GM18520 (cell line): Measurements from ENCODE around the gene FAM114A1.

Experiments
- ATAC-seq: cut with Tn5 transposase; IDR thresholded peaks from one replicate; pipeline ENCODE4 v1.9.1; 2021; ENCODE audit not compliant: unreplicated experiment

Gene FAM114A1

DNA sequence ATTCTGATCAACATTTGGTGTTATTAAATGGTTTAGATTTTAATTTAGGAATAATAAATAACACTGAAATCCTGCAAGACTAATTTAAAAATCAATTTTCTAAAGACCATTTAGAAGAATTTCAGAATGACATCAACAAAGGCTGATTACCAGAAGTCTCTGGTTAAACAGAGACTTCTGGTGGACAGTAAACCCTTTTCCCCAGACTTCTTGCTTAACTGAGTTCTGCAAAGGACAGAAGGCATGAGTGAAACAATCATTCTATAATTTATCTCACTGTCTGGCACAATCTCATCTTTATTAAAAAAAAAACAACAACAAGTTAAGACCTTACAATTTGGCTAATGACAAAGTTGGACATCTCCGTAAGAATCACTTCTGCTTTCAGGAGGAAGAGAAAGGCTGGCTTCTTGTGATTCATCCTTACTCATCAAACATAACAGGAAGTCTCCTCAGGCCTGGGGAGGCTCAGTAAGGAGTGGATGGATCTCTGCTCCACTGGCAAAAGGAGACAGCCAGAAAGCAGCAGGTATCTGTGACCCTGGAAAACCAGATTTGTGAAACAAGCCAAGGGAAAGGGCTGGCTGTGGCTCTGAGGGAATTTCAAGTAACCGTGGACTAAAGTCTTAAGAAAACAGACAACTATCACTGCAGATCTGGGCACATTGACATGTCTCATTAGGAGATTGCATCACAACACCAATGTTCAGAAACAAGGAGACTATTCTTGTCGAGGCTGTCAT lies 10.1 kb upstream of the FAM114A1 start:
- peak; percentile 44 for ATAC-seq

DNA sequence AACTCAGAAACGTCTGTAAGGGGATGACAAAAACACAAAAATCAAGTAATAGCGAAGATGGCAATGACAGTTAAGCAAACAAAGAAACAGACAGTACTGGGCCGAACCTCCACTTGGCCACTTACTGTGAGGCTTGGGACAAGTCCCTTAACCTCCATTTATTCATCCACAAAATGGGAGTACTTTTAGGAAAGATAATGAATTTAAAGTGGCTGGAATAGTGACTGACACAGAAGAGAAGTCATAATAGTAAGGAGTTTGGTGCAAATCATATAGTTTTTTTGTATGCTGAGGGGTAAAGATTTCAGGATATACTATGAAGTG lies 9.5 kb upstream of the FAM114A1 start:
- ATAC-seq, result no peak

DNA sequence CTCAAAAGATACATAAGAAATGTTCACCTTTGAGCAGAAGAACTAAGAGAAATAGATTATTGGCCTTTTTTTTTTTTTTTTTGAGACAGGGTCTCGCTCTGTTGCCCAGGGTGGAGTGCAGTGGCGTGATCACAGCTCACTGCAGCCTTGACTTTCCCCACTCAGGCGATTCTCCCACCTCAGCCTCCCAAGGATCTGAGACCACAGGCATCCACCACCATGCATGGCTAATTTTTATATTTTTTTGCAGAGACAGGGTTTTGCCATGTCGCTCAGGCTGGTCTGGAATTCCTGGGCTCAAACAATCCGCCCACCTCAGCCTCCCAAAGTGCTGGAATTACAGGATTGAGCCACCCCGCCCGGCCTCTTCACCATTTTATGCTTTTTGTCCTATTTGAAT lies 8.1 kb upstream of the FAM114A1 start:
- ATAC-seq, result no peak

DNA sequence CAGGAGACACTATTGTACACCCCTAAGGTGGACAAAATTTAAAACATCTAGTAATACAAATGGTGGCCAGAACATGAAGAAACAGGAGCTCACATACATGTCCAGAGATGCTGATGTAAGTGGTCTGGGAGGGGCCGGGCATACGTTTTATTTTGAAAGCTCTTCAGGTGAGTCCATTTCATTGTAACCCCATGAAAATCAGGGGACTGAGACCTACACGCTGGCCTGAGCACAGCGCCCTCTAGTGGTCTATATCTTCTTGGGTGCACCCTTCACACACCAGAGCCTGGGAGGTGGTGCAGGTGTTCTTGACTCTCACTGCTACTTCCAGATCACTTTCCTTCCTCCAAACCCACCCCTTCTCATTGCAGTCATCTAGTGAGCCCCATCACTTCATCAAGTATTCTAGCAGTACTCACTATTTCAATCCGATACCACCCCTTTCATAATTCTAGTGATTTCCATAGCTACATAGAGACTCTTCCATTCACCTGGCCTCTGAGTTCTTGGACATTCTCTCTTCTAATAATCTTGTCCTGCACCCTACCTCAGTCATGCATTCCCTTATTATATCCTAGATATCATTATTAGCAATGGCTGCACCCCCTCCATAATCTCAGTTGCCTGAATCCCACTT lies 6.7 kb upstream of the FAM114A1 start:
- ATAC-seq, result peak; percentile 30

DNA sequence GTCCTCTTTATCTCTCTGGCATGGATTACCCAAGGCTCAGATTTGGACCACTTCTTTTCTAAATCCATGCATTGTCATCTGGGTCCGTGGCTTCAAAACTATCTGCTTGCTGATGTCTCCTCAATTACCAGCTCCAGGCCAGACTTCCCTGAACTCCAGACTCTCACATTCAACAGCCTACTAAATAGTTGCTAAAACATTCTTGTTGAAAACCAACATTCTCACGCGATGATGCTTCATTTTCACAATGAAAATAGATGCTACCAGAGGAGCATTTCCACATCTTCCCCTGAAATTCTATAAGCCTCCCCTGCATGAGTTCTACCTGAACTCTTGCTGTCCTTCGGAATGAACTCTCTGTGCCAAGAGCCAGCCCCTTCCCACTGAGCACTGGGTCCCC lies 5.8 kb upstream of the FAM114A1 start:
- no peak for ATAC-seq

DNA sequence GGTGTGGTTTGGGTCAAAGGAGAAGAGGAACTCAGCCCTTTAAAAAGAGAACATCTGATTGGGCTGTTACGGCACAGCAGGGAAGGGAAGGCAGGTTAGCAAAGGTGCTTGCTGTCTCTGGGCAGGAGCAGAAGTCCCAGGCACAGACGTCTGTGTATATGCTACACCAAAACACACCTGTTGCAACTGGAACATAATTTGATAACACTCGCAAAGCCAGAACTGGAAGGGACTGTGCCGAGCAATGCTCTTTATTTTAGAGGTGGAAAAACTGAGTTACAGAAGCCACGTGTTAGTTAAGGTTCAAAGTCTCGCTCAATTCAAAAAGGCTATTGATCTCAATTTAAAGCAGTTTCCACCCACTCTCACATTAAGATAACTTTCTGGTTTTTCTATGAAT lies 2.2 kb upstream of the FAM114A1 start:
- no peak for ATAC-seq

DNA sequence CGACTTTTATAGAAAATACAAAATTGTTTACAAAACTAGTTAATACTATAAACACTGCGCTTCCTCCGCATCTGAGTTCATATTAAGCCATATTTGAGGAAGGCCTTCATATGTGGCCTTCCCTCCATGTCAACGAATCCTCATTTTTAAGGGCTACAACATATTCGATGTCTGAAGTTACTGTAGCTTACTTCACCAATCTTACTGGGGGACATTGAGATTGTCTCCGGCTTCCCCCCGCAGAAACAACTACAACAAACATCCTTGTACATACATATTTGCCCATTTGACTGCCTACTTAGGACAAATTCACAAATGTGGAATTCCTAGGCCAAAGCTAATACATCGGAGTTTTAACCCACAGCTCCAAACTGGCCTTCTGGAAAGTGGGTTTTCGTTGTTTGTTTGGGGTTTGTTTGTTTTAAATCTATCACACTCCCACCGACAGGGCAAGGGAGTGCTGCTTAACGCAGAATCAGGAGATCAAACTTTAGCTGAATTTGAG lies 581 bp upstream of the FAM114A1 start:
- no peak for ATAC-seq

DNA sequence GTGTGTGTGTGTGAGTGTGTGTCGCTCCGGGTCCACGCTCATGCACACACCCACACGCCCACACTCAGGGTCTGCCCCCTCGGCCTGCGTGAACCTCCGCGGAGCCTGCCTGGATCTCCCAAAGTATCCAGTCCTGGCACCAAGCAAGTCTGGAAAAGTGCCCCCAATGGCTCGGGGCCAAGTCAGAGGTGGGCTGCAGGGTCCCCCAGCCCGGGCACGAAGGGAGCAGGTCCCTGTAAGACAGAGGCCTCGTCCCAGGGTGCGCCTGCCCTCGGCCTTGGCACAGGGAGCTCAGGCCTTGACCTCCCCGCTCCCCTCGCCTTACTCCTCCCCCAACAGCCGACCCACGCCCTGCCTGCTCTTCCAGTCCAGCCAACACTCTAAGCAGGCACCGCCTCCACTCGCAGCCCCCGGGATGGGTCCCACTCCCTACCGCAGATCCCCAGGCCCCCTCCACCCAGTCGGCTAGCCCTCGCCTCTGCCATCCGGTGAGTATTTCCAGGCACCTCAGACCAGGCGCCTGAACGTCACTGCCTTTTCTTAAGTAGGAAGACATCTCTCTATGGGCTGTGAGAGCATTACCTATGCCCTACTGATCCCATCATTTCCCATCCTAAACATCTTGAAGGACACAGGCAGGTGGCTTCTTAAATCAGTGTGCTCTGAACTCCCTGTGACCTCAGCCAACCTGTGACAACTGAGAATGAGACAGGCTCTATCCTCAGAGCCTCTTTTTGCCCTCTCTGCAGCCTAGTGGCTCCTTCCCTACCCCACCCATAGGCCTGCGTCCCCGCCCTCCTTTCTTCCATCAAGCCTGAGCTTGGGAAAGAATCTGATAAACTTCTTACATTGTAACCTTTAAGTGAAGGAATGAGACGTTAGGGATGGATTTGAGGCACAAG lies 704 bp downstream of the FAM114A1 start:
- ATAC-seq, result no peak

DNA sequence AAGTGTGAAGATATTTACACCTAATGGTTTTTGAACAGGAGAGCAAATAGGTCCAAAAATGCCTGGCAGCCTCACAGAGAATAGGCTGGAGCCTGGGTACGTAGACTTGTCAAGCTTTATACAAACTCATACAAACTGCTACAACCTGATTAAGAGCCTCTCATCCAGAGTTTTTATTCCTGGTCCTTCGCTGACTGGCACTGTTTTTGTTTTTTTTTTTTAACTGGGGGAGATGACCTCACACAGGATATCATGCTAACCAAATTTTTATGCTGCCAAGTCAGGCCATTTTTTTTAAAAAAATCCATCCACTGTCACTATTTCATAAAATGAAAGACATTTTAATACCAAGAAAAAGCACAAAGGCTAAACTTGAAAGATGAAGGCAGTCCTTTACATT lies 1.9 kb downstream of the FAM114A1 start:
- no peak for ATAC-seq

DNA sequence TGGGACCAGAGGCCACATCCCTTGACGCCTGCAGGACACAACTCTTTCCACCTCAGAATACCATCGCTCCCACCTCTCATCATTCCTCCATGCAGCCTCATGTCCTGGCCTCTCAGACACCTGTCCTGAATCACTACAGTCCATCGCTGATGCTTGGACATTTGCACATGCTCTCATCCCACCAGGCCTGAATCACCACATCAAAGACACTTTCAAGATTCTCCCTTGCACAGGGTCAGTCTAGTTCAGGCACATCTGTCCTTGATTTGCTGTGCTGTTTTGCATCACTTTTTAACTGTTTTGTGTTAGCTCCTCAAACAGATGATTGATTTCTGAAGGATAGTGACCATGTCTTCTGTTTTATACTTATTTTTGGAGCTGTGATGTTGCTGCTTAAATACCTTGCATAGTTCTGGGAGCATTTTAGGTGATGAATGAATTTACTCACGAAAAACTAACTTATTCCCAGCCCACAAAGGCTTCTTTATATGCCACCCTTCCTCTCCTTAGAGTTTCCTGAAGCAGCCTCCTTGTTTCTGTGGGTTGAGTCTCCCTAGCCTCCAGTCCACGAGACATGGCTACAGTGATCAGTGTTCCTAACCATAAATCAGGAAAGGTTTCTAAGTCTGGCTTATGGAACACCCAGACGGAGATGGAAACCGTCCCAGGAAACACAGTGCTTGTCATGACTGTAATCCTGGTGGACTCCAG lies 2.6 kb downstream of the FAM114A1 start:
- ATAC-seq, result no peak

DNA sequence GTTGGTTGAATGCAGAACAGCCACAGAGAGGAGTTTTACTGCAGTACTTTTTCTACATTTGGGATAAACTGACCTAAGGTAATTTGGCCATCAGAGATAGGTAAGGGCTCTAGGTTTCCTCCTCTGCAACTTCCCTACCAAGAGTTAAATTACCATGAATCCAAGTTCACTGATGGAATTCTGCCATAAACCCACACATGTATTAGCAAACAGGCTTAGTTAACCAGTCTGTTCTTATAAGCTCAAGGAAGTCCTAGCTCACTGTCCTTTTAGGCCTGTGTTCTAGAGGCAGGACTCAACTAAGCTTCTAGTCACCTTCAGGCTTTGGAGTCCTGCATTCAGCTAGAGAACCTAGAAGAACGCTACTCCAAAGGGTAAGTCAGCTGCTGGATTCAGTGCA lies 4.0 kb downstream of the FAM114A1 start:
- ATAC-seq, result no peak

DNA sequence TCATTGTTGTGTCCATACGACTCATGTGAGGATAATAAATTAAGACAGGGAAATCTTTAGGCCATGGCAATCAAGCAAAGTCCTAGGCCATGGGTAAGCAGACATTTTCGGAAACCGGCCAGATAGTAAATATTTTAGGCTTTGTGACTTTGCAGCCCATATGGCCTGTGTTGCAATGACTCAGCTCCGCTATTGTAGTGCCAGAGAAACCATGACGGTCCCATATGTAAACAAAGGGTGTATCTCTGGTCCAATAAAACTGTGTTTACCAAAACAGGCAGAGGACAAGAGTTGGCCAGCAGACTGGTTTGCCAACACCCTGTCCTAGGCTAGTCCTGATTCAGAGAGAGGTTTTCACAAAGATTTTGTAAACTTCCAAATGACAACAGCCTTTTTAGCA lies 5.0 kb downstream of the FAM114A1 start:
- no peak for ATAC-seq

DNA sequence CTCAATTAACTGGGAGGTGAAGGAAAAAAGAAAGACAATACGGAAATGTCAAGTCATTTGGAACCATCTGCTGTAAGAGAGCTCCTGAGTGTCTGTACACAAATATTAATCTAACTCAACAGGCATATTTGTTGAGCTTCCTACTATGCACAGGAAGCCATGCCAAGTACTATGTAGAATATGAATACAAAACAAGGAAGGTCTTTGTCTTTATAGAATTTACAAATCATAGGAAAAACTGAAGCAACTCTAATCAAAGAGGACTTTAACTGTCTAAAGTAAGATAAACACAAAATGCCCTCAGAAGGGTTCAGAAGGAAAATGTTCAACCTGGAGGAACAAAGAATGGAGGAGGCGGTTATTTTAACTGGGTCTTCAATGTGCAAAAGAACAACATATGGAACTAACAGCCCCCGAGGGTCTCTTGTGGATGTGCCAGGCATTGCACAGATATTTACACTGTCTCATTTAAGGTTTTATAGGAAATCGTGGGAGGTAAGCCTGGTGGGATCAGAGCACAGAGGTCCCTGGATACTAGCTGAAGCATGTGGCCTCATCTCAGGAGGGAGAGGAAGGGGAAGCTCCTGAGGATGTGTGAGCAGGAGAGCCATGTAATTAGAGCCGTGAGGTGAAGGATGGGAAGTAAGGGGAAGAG lies 5.8 kb downstream of the FAM114A1 start:
- ATAC-seq, result no peak

DNA sequence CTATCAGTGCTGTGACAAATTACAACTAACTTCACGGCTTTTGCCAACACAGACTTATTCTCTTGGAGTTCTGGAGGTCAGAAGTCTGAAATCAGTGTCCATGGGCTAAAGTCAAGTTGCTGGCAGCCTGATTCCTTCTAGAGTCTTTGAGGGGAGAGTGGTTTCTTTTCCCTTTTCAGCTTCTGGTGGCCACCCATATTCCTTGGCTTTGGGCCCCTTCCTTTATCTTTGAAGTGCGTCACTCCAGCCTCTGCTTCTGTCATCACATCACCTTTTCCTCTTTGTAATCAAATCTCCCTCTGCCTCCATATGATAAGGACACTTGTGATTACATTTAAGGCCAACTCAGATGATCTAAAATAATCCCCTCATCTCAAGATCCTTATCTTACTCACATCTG lies 9.0 kb downstream of the FAM114A1 start:
- no peak for ATAC-seq

DNA sequence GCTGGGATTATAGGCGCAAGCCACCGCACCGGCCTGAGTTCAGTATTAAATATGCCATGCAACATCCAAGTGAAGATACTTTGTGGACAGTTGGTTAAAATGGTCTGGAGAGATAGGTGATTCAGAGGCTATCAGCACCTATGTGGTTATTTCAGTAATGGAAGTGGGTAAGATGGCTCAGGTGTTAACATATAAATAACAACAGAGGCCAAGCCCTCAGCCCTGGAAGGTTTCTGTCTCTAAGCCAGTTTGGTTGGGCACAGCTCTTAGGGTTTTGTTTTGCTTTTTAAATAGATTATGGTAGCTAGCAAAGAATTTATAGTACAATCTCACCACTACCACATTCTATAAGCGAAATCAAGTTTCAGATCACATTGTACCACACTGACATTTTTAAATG lies 16.6 kb downstream of the FAM114A1 start:
- ATAC-seq, result no peak

DNA sequence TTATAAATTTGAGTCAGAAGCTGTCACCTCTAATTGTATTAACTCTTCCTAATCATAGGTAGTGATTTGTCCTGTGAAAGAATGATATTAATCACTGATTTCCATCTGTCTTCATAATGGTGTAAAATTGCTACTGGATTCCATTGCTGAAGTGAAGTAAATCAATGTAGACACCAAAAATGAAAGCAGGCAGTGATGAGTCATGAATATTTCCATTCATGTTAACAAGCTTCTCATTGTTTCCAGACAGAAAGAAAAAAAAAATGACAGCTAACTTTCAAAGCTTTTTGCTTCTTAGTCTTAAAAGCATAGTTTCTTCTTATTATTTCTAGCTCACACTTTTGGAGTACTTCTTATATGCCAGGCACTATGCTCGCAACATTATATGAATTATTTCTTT lies 21.5 kb downstream of the FAM114A1 start:
- ATAC-seq, result peak; percentile 52

DNA sequence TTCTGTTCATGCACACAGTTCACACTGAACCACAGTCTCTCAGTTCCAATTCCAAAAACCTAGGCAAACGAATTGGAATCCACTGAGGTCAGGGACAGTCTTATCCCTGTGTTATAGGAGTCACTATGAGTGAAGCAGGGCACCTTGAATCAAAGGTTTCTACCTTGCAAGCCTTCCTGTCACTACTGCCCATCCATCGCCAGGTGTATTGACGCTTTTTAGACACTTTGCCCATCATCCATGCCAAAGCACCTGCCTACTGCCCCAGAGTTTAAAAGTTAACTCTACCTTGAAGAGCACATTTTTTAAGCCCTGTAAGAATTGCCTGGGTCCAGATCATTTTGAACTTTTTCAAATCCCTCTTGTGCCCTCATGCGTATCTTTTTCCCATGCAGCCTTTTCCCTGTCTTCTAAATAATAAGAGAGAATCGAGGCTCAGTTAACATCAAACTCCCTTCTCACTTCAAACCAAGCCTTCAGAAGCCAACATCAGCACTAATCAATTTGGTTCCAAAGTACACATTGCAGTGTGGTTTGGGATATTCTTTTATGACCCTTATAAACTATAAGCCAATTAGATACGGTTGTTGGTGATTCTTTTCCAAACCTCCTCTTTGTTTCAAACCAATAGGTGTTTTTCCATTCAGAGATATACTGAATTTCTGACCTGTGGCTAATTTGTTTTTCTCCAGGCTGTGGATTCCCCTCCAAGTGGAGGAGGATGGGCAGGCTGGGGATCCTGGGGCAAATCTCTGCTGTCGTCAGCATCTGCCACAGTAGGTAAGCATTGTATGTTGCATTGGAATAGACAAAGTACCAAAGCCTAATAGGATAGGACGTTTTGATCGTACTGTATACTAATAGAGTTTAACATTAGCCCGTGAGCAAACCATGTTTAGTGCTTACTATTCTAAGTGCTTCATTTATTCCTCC lies 23.7 kb downstream of the FAM114A1 start:
- ATAC-seq, result no peak

DNA sequence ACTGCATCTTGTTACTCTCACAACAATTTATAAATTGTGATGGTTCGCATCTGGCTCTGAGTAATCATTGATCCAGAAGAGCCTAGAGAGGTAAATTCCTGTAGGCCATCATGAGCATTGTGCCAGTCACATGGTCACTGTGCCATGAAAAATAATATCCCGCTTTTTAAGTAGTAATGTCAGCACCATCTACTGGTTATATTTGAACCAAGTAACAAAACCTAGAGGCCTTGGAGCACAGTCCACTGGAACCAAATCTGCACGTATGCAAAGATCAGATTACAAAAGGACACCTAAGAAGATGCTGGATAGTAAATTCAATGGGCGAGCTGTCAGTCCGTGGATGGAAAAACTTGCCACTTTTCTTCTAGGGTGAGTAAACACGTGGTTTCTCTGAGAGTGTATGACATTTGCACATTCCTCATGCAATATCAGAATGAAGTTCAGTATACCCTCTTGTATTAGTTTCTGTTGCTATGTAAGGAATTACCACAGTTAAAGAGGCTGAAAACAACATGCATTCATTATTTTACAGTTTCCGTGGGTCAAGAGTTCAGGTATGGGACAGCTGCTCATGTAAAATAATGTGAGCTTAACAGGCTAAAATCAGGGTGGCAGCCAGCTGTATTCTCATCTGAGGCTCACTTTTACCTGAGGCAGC lies 26.8 kb downstream of the FAM114A1 start:
- no peak for ATAC-seq

DNA sequence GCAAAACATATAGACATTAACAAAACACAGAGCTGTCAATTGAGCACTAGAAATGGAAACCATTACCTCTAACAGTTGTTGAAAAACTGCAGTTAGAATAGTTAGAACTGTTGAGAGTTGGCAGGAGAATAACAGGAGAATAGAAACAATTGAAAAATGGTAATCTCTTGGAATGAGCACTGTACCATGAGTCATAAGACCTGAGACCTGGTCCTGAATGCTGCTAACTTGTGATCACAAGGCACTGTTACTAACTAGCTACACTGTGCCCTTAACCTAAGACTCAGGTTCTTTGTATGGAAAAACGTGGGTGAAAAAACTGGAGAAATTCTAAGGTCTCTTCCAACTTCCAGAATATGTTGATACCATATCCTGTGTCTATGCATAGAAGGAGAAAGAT lies 29.3 kb downstream of the FAM114A1 start:
- no peak for ATAC-seq
